ENCODE results near the gene IL4. TPM values are rescaled to one million over a fixed set of nuclear protein-coding genes. Genes with fewer than 3 reads are reported as not detected.

The IL4 gene
- total and polyA plus RNA-seq, 9 of the 15 experiments (the other 6 are each of a cell fraction or from before 2014, with no cell fraction given): 0.22 to 0.62 TPM; not detected in 7

- TF ChIP-seq ZNF197 (CRISPR knock-in tag; IDR thresholded peaks at IDR 0.05; ENCODE audit: low read depth) (no peak), NR2C1 (IDR thresholded peaks at IDR 0.05) (no peak), NR2C1 (tag; IDR thresholded peaks at IDR 0.05) (no peak), CBX1 (IDR thresholded peaks at IDR 0.05; ENCODE audit: low read depth) (0 out of 2 replicates have a peak, but pooled peaks have one; percentile 29), KLF1 (tag; IDR thresholded peaks at IDR 0.05) (no peak), KLF16 (IDR thresholded peaks at IDR 0.05) (no peak), TSHZ1 (CRISPR knock-in tag; IDR thresholded peaks at IDR 0.05) (no peak), ZBTB17 (CRISPR knock-in tag; IDR thresholded peaks at IDR 0.05) (no peak), ZNF695 (CRISPR knock-in tag; IDR thresholded peaks at IDR 0.05) (no peak), RBFOX2 (IDR thresholded peaks at IDR 0.05; ENCODE audit: low read depth, low read length) (no peak), NELFE (IDR thresholded peaks at IDR 0.05; ENCODE audit: insufficient read depth, insufficient read length) (no peak), ERF (CRISPR knock-in tag; IDR thresholded peaks at IDR 0.05) (no peak), CREB3L1 (IDR thresholded peaks at IDR 0.05; ENCODE audit: borderline replicate concordance, low read depth) (no peak), NFATC3 (IDR thresholded peaks at IDR 0.05) (no peak), PTTG1 (tag; IDR thresholded peaks at IDR 0.05; ENCODE audit: low read depth) (no peak), PBX2 (CRISPR knock-in tag; IDR thresholded peaks at IDR 0.05; ENCODE audit: low read depth) (no peak), PBX2 (tag; conservative IDR thresholded peaks at IDR 0.05; ENCODE audit: low read depth) (0 out of 2 replicates have a peak, but pooled peaks have one; percentile 18), ZNF778 (CRISPR knock-in tag; IDR thresholded peaks at IDR 0.05) (no peak), ZNF561 (CRISPR knock-in tag; conservative IDR thresholded peaks at IDR 0.05) (no peak), CHD4 (IDR thresholded peaks at IDR 0.05; ENCODE audit: insufficient read depth, insufficient replicate concordance, low read depth, low read length, poor library complexity, severe bottlenecking) (peak; percentile 51), ZNF134 (CRISPR knock-in tag; conservative IDR thresholded peaks at IDR 0.05) (no peak), DIDO1 (tag; IDR thresholded peaks at IDR 0.05; ENCODE audit: low read depth) (no peak), BCOR (IDR thresholded peaks at IDR 0.05) (peak; percentile 89)
Measured at GRCh38 chr5:132668706-132669454, 4.9 kb upstream of the IL4 start (continued).

Data from K562 (cell line).